GM19099 (cell line): ENCODE measurements around the gene NR2F1-AS1.

Experiments
- POLR2A ChIP-seq: IDR thresholded peaks from 3 replicates; pipeline ENCODE4 v1.6.1; 2011; ENCODE audit warnings: low read depth; ENCODE audit not compliant: insufficient read length; ENCODE audit errors: extremely low read depth

The NR2F1-AS1 gene

DNA sequence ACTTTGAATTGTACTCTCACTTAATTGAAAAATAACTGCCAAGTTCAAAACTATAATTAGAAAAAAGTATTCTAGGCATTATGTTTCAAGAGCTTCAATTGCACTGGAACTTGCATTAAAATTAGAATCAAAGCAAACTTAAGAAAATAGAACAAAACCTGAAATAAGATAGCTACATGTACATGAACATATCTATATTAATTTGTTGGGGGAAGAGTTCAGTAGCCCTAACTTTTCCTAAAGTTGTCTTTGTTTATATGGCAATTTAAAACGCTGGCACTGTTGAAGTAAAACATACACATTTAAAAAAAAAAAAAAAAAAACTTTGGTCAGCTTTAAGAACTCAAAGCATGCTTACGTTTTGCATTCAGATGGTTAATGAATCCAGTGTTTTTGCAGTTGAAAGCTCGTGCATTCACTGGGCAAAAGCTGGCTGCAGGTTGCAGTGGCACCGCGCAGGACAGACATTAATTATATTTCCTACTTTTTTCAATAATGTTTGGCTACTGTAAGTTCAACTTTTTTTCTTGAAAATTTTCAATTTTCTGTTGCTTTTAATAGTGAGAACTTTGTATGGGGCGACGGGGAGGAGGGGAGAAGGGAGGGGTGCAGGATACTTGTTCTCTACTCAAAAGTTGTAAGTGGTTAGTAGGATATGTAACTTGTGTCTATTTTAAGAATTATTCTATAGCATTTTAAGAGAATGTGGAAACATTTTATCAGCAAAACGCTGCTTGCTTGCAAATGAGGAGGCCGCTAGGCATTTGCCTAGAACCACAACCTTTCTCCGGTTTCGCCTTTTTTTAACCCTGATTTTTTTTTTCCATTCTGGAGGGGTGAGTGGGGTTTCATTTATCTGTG lies 5.9 kb upstream of the NR2F1-AS1 start:
- TF ChIP-seq POLR2A = no peak

DNA sequence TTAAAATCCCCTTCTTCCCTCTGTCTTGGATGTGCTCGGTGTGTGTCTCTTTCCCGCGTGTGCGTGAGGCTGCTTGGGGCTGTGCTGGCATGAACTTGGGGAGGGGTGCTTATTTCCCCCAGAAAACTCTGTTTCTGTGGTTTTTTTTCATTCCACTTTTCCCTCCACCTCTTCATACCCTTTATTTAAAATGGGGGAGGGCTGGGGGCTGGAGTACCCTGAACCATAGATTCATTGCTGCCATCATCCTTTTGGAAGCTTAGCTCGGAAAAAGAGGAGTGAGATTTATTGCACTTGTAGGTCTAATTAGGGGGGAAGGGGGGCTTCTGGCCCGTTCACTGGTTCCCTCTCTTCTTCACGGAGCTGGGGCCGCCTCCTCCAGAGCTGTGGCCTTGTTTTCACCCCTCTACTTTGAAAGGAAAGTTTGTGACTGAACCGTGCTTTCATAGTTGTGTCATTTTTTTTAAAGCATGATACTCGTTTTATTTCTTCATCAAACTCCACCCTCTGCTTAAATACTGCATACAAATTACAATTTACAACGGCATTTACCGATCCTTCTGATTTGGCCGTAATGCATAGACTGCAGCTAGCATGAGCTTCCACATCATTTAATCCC lies 4.9 kb upstream of the NR2F1-AS1 start:
- TF ChIP-seq POLR2A = no peak

DNA sequence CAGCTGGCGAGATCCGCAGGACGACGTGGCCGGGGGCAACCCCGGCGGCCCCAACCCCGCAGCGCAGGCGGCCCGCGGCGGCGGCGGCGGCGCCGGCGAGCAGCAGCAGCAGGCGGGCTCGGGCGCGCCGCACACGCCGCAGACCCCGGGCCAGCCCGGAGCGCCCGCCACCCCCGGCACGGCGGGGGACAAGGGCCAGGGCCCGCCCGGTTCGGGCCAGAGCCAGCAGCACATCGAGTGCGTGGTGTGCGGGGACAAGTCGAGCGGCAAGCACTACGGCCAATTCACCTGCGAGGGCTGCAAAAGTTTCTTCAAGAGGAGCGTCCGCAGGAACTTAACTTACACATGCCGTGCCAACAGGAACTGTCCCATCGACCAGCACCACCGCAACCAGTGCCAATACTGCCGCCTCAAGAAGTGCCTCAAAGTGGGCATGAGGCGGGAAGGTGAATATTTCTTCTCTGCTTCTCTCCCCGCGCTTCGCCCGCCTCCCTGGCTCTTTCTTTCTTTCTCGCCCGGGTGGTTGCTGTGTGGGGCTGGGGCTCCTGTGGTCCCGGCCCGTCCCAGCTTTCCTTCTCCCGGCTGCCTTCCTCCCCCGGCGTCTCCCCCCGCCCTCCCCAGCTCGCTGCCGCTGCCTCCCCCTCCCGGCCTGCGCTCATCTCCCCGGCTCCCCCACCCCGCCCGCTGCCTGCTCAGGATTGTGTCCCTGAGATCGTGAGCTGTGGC lies 4.2 kb upstream of the NR2F1-AS1 start:
- TF ChIP-seq POLR2A = no peak

DNA sequence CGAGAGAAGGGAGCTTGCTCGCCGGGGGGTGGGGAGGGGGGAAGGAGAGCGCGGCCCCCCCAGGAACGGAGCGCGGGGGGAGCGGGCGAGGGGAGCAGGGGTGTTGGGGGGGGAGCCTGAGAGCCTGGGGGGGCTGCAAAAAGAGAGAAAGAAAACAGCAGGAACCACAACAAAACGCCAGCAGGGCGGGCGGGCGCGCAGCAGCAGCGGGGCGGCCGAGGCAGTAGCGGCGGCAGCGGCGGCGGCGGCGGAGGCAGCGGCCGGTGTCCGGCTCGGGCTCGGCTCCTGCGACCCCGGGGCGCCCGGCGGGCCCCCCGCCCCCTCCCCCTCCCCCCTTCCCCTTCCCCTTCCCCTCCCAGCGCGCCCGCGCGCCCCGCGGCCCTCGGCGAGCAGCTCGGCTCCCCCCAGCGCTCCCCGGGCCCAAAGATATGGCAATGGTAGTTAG lies 3.6 kb upstream of the NR2F1-AS1 start:
- TF ChIP-seq POLR2A = no peak

DNA sequence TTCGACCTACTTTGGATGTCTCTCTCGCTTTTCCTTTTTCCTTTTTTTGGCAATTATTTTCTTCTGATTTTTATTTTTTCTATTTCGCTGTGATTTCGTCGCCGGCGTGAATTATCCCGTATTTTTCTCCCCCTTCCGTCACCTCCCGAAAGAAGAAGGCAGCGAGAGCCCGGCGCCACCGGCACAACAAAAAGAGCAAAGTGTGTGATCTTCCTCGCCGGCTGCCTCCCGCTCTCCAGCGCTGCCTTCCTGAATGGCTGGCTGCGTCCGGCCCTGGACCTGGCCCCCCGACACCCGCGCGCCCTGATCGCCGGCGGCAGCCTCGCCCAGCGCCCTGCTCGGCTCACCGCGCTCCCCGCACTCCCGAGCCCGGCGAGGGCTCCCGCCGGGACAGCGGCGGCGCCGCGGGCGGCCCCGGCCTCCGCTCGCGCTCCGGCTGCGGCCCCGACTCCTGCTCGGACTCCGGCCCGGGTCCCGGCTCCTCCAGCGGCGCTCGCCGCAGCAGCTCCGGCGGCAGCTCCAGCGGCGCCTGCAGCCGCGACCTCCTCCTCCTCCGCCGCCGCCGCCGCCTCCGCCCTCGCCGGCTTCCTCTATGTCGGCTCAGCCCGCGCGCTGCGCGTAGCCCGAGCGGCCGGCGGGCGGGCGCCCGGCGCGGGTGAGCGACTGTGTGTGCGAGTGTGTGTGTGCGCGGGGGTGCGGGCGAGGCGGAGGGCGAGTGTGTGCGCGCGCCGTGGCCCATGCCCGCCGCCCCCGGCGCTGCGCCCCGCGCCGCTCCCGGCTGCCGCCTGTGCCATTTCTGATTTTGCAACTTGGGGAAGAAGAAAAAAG lies 3.0 kb upstream of the NR2F1-AS1 start:
- no peak for TF ChIP-seq POLR2A

DNA sequence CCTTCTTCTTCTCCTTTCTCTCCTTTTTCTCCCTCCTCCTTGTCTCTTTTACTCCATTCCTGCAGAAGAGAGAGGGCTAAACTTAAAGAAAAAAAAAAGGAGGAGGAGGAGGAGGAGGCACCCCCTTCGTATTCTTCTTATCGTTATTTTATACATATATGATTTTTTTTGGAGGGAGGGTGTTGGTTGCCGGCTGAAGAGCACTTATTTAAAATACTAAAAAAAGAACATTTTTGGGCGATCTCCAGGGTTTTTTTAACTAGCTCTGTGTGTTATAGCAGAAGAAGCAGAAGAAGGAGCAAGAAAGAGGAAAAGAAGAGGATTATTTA lies 2.4 kb upstream of the NR2F1-AS1 start:
- TF ChIP-seq POLR2A = no peak

DNA sequence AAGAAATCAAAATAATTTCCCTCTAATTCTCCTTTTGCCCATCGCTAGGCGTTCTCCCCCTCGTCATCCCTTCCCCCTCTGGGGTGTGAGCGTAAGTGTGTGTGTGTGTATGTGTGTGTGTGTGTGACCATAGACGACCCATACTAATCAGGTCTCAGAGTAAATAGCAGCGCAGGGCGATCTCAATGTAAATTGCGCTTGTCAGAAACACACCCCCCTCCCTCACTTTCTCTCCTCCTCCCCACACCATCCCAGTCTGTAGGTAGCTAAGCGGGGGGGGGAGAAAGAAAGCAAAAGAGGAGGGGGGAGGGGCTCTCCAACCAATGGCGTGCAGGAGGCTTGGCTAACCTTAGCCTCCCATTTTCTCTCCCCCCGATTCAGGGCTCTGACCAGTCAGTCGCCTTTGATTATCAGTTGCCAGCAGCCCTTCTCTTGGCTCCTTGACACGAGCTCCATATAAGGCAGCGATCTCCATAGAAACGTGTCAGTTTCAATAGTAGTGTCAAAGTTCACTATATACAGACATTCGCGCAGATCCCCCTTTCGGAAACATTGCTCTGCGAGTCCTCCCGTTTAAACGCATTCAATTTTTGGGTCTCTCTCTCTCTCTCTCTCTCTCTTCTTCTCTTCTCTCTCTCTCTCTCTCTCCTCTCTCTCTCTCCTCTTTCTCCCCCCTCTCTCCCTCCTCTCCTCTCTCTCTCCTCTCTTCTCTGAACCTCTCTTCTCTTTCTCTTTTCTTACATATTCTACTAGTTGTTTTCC lies 1.8 kb upstream of the NR2F1-AS1 start, which contains the start of gene NR2F1:
Gene NR2F1 (plus strand): TSS at position 546 of the 762 bp plus-strand sequence. CDS start 1,802 bp downstream, outside the sequence.
- no peak for TF ChIP-seq POLR2A

DNA sequence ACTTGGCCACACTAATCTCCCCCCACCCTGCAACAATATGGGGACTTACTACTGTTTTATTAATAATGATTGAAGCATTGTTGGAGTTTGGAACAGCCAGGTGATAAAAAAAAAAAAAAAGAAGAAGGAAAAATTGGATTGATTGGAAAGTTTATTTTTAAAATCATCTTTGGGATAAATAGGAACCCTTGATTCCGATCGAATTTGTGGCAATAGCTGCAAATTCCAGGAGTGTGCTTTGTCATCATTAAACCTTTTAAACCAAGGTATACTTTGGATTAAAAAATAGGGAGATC lies 1.1 kb upstream of the NR2F1-AS1 start:
- TF ChIP-seq POLR2A = no peak

DNA sequence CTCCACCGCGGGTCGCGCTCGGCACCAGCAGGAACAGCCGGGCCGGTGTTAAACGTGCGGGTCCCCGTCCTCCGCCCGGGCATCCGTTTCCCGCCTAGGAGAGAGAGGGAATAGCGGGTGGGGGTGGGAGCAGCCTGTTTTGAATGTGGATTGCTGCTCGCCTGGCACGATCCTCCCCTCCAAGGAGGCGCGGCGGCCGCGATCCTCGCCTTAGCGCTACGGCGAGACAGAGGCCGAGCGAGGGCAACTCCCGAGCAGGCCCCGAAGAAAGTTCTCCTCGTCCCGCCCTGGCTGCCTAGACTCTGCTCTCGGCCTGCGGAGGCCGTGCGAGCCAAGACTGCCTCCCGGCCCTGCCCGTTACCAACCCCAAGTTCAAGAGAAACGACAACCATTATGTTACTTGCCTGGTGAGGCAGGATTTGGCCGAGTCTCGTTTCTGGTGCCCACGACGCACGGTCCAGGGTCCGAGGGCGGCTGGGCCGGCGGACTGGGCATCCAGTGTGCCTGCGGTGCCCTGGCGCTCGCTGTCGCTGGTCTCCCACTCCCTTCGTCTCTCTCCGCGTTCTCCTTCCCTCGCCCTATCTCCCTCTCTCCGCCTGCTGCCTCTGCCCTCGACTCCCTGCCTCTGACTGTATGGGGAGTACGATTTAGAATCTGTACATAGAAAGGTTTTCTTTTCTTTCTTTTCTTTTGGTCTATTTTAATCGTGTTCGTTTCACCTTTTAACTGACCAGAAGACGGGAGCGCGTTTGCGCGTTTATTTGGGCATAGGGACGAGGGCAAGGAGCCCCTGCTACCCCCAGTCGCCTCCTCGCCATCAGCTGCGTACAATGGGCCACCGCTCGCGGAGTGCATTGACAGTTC lies 724 bp downstream of the NR2F1-AS1 start:
- no peak for TF ChIP-seq POLR2A

DNA sequence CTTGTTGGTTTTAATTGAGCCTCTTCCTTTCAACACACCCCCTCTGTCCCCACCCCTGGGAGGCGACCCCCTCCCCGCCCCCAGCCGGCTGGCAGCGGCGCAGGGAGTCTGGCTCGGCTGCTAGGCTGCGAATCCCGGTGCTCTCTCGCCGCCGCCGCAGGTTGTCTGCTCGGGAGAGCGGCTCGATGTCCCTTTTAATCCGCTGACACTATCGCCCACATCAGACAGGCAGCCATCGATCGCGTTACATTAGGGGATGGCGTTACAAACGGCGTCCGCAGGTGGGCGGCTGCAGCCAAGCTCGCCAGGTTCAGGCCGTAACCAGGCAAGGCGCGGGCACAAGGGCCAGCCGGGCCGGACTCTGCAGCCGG lies 1.3 kb downstream of the NR2F1-AS1 start:
- TF ChIP-seq POLR2A = no peak

DNA sequence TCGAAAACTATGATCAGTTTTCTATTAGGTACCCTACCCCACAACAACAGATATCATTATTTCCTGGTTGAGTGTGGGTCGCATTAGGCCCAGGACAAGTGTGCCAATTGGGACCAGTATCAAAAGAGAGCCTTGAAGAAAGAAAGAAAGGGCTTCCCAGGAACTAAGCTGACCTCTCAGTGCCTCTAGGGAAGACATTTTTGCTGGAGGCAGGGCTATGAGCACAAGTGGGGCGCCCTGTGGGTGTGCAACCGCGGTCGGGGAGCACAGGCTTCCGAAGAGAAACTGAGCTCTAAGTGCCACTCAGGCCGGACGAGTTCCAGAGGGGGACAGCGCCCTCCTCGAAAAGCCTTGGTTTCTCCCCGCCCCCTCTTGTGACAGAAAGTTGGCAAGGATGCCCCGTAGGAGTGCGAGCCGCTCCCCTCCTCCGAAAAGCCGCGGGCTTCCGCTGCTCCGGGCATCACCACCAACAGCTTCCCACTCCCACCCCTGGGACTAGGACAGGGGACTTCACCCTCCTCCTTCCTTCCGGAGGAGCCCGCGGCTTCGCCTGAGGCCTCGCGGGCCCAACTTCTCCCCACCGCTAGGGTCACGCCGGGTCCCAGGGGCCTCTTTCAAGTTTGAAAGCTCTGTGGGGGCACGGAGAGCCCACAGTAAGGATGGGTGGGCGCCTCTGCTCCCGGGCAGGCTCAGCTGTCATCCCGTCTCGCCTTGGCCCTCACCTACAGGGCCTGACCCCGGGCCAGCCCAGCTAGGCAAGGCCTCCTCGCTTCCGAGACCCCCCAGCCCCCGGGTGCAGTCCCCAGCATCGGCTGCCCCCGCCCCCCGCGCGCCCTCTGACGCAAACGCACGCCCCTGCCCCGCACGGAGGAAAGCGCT lies 2.0 kb downstream of the NR2F1-AS1 start:
- TF ChIP-seq POLR2A = no peak
